HCT116 (cell line): ENCODE results near the gene GAB2.

Experiments
- CBX3 ChIP-seq: IDR thresholded peaks from 2 replicates; pipeline ENCODE4 v1.6.1; 2012; ENCODE audit warnings: low read depth
- POLR2AphosphoS5 ChIP-seq: IDR thresholded peaks from 2 replicates; pipeline ENCODE4 v1.6.1; 2011; ENCODE audit warnings: mild to moderate bottlenecking, low read depth, low read length, moderate library complexity
- TCF7L2 ChIP-seq: IDR thresholded peaks from 2 replicates; pipeline ENCODE4 v1.7.0; 2011; ENCODE audit warnings: borderline replicate concordance, inconsistent platforms; ENCODE audit not compliant: insufficient read depth, insufficient read length; ENCODE audit errors: extremely low read depth
- TF ChIP-seq, protein P1 (sequence below): IDR thresholded peaks from 2 replicates; pipeline ENCODE4 v1.6.1; 2012; ENCODE audit warnings: low read depth
- TF ChIP-seq, protein P2 (sequence below), 3 experiments: fragments of 200-600 bp in 1 of 3; sonication (generic) in 1 of 3; IDR thresholded peaks in 2 of 3; conservative IDR thresholded peaks in 1 of 3; 2 replicates each; pipeline ENCODE4 v1.5.1; 2012 to 2017; ENCODE audit warnings: low read depth in 2 of 3, low read length in 2 of 3, antibody characterized with exemption in 1 of 3, borderline replicate concordance in 1 of 3, control low read depth in 1 of 3, mild to moderate bottlenecking in 1 of 3, mixed read lengths in 1 of 3, mixed run types in 1 of 3, moderate library complexity in 1 of 3; ENCODE audit not compliant: insufficient read depth in 1 of 3

DNA sequence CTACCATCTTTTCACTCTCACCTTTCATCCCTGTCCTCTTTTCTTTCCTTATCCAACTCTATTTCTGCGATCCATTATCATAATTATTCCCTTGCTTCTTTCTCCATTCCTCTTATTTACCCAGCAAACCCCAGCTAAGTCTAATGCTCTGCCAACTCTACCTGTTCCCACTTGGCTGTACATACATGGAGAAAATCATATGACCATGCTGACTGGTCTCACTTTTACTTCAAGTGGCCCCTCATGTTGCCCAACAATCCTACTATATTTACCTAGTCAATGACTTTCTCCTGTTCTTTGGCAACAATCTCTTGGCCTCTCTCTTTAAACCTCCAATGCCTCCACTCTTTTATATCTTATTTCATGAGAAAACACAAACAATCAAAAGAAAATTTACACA is 134.8 kb downstream of the GAB2 start:
- TF ChIP-seq TCF7L2 (no peak), CBX3 (no peak), POLR2AphosphoS5 (no peak)
- TF ChIP-seq, protein P1, sequence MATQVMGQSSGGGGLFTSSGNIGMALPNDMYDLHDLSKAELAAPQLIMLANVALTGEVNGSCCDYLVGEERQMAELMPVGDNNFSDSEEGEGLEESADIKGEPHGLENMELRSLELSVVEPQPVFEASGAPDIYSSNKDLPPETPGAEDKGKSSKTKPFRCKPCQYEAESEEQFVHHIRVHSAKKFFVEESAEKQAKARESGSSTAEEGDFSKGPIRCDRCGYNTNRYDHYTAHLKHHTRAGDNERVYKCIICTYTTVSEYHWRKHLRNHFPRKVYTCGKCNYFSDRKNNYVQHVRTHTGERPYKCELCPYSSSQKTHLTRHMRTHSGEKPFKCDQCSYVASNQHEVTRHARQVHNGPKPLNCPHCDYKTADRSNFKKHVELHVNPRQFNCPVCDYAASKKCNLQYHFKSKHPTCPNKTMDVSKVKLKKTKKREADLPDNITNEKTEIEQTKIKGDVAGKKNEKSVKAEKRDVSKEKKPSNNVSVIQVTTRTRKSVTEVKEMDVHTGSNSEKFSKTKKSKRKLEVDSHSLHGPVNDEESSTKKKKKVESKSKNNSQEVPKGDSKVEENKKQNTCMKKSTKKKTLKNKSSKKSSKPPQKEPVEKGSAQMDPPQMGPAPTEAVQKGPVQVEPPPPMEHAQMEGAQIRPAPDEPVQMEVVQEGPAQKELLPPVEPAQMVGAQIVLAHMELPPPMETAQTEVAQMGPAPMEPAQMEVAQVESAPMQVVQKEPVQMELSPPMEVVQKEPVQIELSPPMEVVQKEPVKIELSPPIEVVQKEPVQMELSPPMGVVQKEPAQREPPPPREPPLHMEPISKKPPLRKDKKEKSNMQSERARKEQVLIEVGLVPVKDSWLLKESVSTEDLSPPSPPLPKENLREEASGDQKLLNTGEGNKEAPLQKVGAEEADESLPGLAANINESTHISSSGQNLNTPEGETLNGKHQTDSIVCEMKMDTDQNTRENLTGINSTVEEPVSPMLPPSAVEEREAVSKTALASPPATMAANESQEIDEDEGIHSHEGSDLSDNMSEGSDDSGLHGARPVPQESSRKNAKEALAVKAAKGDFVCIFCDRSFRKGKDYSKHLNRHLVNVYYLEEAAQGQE, result no peak
- TF ChIP-seq, protein P2, sequence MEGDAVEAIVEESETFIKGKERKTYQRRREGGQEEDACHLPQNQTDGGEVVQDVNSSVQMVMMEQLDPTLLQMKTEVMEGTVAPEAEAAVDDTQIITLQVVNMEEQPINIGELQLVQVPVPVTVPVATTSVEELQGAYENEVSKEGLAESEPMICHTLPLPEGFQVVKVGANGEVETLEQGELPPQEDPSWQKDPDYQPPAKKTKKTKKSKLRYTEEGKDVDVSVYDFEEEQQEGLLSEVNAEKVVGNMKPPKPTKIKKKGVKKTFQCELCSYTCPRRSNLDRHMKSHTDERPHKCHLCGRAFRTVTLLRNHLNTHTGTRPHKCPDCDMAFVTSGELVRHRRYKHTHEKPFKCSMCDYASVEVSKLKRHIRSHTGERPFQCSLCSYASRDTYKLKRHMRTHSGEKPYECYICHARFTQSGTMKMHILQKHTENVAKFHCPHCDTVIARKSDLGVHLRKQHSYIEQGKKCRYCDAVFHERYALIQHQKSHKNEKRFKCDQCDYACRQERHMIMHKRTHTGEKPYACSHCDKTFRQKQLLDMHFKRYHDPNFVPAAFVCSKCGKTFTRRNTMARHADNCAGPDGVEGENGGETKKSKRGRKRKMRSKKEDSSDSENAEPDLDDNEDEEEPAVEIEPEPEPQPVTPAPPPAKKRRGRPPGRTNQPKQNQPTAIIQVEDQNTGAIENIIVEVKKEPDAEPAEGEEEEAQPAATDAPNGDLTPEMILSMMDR (IDR thresholded peaks at IDR 0.05 in 2 of 3, conservative IDR thresholded peaks at IDR 0.05 in 1 of 3; ENCODE audit: borderline replicate concordance in 1 of 3, insufficient read depth in 1 of 3, low read depth in 2 of 3, low read length in 2 of 3), result no peak
